ENCODE data around the gene CNOT4.

DNA sequence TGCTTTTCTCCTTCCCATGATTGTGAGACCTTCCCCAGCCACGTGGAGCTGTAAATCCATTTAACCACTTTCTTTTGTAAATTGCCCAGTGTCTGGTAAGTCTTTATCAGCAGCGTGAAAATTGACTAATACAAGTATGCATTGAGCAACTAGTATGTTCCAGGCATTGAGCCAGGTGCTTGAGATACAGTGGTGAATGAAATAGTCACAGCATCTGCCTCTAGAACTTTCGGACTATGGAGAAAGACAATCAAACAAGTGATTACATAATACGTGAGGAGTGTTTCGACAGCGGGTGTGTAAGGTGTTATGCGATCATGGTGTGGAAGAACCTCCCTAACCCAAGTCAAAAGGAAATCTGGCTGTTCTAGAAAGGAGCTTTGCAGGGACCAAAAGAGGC is 26.2 kb upstream of the CNOT4 start:
- TF ChIP-seq, protein P1, sequence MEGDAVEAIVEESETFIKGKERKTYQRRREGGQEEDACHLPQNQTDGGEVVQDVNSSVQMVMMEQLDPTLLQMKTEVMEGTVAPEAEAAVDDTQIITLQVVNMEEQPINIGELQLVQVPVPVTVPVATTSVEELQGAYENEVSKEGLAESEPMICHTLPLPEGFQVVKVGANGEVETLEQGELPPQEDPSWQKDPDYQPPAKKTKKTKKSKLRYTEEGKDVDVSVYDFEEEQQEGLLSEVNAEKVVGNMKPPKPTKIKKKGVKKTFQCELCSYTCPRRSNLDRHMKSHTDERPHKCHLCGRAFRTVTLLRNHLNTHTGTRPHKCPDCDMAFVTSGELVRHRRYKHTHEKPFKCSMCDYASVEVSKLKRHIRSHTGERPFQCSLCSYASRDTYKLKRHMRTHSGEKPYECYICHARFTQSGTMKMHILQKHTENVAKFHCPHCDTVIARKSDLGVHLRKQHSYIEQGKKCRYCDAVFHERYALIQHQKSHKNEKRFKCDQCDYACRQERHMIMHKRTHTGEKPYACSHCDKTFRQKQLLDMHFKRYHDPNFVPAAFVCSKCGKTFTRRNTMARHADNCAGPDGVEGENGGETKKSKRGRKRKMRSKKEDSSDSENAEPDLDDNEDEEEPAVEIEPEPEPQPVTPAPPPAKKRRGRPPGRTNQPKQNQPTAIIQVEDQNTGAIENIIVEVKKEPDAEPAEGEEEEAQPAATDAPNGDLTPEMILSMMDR (IDR thresholded peaks at IDR 0.05), result no peak
- TF ChIP-seq POLR2A (IDR thresholded peaks at IDR 0.05), result no peak
